GM12874 (cell line): ENCODE measurements around the gene NTM.

Source experiments
- TF ChIP-seq, protein P1 (sequence below): IDR thresholded peaks from 2 replicates; pipeline ENCODE4 v1.5.1; 2011; ENCODE audit warnings: low read depth, mild to moderate bottlenecking, control low read depth, low read length, moderate library complexity; ENCODE audit not compliant: insufficient read depth

NTM gene

DNA sequence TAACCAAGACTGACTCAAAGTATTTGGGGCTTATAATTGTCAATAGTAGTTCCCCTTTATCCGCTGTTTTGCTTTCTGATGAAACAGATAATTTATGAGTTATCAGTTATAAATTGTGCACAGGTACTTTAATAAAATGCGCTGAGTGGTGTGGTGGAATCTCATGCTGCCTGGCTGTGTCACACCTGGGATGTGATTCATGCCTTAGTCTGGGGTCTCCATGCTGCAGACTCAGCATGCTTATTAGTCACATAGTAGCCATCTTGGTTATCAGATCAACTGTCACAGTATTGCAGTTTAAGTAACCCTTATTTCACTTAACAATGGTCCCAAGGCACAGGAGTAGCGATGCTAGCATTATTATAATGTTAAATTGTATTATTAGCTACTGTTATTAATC is 995.2 kb downstream of the NTM start:
- TF ChIP-seq, protein P1, sequence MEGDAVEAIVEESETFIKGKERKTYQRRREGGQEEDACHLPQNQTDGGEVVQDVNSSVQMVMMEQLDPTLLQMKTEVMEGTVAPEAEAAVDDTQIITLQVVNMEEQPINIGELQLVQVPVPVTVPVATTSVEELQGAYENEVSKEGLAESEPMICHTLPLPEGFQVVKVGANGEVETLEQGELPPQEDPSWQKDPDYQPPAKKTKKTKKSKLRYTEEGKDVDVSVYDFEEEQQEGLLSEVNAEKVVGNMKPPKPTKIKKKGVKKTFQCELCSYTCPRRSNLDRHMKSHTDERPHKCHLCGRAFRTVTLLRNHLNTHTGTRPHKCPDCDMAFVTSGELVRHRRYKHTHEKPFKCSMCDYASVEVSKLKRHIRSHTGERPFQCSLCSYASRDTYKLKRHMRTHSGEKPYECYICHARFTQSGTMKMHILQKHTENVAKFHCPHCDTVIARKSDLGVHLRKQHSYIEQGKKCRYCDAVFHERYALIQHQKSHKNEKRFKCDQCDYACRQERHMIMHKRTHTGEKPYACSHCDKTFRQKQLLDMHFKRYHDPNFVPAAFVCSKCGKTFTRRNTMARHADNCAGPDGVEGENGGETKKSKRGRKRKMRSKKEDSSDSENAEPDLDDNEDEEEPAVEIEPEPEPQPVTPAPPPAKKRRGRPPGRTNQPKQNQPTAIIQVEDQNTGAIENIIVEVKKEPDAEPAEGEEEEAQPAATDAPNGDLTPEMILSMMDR: no peak

DNA sequence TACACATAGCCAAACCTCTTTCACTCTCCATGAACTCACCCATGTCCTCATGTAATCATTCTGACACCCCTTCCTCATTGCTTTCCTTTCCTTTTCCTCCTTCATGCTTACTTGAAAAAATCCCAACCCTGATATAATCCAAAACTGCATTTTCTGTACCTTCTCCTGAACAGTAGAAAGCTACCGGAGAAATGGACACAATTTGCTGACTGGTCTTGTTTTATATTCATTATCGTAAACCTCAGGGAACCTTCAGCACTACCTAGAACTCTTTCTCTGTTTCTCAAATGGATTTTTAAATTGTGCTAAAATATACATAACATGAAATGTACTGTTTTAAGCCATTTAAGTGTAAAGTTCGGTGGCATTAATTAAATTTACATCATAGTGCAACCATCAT is 996.9 kb downstream of the NTM start:
- TF ChIP-seq, protein P1: no peak

DNA sequence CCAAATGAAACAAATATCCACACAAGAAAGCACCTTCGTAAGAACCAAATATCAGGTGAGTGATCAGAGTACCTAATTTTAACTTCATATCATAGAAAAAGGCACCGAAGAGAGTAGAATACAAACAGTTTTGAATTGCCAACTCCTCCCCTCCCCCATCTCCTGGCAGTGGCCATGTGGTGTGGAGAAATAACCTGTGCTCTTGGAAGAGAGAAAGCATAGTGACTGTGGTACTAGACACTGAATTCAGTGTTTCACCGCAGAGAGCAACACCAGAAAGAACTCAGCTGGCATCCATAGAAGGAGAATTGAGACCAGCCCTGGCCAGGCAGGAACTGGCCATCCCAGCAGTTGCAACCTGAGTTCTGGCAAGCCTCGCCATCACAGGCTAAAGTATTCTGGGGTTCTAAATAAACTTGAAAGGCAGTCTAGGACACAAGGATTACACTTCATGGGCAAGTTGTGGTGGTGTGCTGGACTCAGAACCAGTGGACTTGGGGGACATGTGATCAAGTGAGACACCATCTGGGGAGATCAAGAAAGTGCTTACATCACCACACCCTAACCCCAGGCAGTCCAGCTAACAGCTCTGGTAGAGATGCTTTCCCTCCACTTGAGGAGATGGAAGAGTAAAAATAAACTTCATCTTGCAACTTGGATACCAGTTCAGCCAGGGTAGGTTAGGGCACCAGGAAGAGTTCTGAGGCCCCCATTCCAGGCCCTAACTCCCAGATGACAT is 1003.2 kb downstream of the NTM start:
- TF ChIP-seq, protein P1: no peak

DNA sequence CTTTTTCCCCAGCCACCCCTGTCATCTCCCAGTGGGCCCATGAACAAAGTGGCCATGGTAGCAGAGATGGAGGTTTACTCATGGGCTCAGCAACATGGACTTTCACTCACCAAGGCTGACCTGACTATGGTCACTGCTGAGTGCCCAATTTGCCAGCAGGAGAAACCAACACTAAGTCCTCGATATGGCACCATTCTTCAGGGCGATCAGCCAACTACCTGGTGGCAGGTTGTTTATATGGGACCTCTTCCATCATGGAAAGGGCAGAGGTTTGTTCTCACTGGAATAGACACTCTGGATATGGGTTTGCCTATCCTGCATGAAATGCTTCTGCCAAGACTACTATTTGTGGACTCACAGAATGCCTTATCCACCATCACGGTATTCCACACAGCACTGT is 1009.1 kb downstream of the NTM start:
- TF ChIP-seq, protein P1: no peak
